Dedifferentiated amniotic fluid mesenchymal stem cell (primary cell): Measurements from ENCODE around the gene PDE3A.

Source experiments
- DNase-seq: peaks from one replicate; pipeline ENCODE4 v3.0.0-alpha.2; 2016; ENCODE audit errors: extremely low spot score

PDE3A gene

GRCh38 chr12:20701106-20701505, 332.8 kb downstream of the PDE3A start:
- no peak for DNase-seq

- no peak for DNase-seq
Observed at GRCh38 chr12:20704860-20705259, 336.5 kb downstream of the PDE3A start.

DNA sequence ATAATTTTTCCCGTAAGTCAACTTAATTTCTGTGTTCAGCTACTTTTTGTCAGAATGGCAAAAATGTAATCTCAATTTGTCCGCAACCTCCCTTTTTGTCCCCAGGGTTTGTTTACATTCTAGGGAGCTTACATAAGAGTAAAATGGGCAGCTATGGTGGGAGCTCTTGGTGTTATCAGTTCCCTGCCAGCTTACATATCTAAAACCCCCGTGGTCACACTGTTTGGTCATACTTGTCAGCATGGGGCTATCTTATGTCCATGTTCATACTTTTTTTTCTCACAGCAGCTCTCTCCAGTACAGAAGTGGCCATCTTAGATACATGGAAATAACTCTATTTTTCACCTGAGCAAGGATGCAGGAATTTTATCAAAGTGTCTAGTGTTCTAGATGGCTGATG, 343.5 kb downstream of the PDE3A start:
- no peak for DNase-seq

DNA sequence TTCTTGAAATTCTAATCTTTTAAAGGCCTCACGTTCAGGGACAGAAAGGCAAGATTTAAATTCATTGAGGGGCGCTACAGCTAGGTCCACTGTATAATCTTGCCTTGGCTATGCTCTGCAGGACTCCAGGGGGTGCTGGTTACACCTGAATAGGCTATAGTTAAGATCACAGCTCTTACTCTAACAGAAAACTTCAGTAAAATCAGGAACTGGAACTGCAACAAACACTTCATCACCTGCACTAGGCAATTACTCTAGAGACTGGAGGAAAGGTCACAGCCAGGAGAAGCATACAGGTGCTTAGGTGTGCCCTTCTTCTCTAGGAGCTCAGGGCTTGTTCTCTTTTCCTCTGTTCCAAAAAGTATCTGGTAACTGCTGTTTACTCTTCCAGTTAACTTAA, 347.7 kb downstream of the PDE3A start:
- no peak for DNase-seq

GRCh38 chr12:20716985-20717384, 348.6 kb downstream of the PDE3A start:
- no peak for DNase-seq

DNA sequence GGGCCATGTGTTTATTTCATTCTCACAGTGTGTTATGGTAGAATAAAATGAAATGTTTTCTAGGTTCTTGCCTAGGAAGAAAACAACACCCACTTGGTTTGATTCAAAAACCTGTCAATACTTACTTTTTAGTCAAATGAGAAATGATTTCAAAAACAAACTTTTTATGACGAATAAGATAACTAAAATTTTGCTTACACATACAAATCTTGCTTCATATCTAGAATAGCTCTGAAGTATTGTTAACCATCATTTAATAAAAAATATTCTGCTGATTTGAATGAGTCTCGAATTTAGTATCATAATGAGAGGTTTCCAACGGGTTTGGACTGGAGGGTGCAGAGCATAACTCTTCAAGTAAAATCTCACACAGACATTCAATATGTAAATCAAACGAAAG, 350.0 kb downstream of the PDE3A start:
- no peak for DNase-seq

DNA sequence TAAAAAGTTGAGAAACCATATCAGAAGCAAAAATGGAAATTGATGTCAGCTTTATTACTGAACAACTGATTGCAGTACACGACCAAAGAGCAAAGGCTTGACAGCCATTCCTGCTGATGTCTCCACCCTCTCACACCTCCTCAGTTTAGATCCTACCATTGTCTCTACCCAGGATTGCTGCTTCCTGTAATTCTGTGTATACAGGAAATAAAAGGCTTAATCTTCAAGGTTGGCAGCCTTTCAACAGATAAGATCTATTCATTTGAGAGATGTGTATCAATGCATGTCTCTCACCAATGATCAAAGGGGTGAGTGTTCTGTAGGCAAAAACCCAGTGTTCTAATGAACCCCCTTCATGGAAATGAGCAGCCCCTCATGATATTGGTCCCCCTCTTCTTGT, 353.8 kb downstream of the PDE3A start:
- DNase-seq: no peak

DNA sequence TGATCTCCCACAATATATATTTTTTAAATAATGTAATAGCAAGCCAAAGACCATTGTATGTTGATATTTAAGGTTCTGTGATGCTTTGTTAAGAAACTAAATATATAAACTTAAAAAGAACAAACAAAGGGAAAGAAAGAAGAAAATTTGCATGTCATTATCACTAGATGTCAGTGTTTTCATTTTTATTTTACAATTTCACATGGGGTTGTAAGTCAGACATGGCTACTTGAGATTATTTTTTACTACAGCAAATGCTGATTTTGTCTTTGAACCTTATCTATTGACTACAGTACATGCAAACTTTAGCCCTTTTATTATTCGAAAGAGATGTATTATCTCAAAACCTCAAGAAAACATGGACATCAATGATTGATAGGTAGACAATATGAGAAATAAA, 362.9 kb downstream of the PDE3A start:
- no peak for DNase-seq
